Subcutaneous adipose tissue (tissue), 4 donors: ENCODE measurements around the gene STAC3. TPM values are rescaled to one million over a fixed set of nuclear protein-coding genes. Genes with fewer than 3 reads are reported as not detected.

Experiments used
- CTCF ChIP-seq: fragments of 450-650 bp; IDR thresholded peaks from one replicate; pipeline ENCODE4 v1.5.1; 2016; ENCODE audit warnings: low read depth, mild to moderate bottlenecking, control low read depth, antibody characterized with exemption, moderate library complexity
- total RNA-seq, 4 donors: library from RNA; depleted of rRNA; stranded (reverse); fragments of >200 nt; gene quantifications; one replicate each; pipeline ENCODE4 v1.1.0, GENCODE V29; 2016

STAC3 gene
- total RNA-seq, 4 donors from 2014 or later, result 2.2 to 7.8 (median 3.7) TPM

GRCh38 chr12:57227315-57228115 lies 23.5 kb downstream of the STAC3 start:
- no peak for TF ChIP-seq CTCF

GRCh38 chr12:57226588-57227314 lies 24.2 kb downstream of the STAC3 start:
- no peak for TF ChIP-seq CTCF

- no peak for TF ChIP-seq CTCF
Observed at GRCh38 chr12:57225680-57226210, 25.2 kb downstream of the STAC3 start.

GRCh38 chr12:57224973-57225679 lies 25.9 kb downstream of the STAC3 start:
- no peak for TF ChIP-seq CTCF

GRCh38 chr12:57224278-57224972 lies 26.6 kb downstream of the STAC3 start:
- TF ChIP-seq CTCF, result no peak

GRCh38 chr12:57223191-57224165 lies 27.5 kb downstream of the STAC3 start:
- no peak for TF ChIP-seq CTCF
